GM19452 (cell line): ENCODE measurements around the gene HEYL.
A peak's percentile ranks its signal among the peaks of the same experiment; 100 is the strongest.
"Not testable (repeated sequence)": the region's sequence is repeated elsewhere in the genome, so short reads cannot be mapped to it uniquely, and the experiment has no call there.

ENCODE experiments used
- ATAC-seq: cut with Tn5 transposase; IDR thresholded peaks from one replicate; pipeline ENCODE4 v1.9.1; 2021; ENCODE audit not compliant: unreplicated experiment

The HEYL gene

DNA sequence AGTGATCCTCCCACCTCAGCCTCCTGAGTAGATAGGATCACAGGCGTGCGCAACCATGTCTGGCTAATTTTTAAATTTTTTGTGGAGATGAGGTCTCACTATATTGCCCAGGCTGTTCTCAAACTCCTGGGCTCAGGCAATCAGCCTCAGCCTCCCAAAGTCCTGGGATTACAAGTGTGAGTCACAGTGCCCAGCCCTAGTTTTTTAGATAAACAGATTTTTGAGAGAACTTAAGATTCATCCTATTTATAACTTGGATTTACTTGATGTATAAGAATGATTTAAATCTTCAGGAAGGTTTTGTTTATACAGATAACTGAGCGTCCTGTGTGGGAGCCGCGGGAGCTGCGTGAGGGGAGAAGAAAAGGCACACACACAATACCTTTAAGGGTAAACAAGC is 26.2 kb downstream of the HEYL start:
- no peak for ATAC-seq

DNA sequence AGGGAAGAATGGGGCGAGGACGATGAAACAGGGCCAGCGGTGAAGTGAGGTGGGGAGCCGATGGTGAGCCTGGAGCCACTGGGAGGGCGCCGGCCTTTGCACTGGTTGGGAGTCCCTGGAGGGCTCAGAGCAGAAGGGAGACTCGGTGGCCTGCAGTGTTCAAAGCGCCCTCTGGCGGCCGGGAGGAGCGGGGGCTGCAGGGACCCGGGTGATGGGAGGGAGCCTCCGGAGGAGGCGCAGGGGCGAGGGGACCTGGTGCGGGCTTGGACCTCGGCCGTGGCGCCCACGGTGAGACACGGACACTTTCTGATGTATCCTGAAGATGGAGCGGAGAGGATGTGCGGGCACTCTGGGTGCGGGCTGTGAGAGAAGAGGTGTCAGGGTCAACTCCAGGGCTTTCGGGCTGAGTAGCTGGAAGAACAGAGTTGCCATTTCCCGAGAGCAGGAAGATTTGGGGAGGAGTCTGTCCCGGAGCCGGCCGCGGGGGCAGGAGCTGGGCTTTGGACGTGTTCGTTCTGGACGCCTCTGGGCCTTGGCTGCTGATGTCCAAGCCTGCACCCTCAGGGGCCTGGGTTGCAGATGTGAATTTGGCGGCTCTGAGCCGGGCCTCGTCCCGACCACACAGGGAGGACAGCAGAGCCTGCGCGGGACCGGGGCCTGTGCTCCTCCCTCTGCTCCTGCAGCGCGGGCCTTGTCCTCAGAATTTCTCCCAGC is 29.7 kb downstream of the HEYL start:
- ATAC-seq: no peak

DNA sequence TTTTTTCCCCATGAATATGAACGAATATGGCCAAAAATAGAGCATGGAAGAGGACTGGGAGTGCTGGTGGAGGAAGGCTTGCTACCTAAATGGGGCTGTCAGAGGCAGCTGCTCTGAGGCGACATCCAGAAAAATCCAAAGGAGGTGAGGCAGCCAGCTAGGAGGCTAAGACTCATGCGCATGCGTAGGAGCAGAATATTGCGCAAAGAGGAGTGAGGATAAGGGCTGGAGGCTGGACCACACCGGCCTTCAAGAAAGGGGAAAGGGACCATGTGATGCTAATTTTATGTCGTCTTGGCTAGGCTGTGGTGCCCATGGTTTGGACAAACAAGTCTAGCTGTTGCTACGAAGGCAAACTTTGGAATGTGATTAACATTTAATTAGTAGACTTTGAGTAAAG is 30.5 kb downstream of the HEYL start:
- ATAC-seq: no peak

DNA sequence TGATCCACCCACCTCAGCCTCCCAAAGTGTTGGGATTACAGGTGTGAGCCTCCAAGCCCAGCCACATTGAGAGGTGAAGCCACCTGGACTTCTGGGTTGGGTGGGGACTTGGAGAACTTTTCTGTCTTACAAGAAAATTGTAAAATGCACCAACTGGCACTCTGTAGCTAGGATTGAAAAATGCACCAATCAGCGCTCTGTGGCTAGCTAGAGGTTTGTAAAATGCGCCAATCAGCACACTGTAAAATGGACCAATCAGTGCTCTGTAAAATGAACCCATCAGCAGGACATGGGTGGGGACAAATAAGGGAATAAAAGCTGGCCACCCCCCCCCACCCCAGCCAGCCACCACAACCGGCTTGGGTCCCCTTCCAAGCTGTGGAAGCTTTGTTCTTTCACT is 35.8 kb downstream of the HEYL start:
- ATAC-seq: not testable (repeated sequence)

DNA sequence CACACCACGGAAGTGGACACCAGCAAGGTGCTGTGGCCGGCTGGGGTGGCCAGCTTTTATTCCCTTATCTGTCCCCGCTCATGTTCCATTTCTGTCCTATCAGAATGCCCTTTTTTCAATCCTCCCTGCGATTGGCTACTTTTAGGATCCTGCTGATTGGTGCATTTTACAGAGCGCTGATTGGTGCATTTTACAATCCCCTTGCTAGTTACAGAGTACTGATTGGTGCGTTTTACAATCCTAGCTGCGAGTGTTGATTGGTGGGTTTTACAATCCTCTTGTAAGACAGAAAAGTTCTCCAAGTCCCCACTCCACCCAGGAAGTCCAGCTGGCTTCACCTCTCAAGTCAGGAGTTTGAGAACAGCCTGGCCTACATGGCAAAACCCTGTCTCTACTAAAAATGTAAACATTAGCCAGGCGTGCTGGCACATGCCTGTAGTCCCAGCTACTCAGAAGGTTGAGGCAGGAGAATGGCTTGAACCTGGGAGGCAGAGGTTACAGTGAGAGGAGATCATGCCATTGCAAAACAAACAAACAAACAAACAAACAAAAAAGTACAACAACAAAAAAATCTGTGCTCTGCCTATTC is 37.7 kb downstream of the HEYL start:
- ATAC-seq: not testable (repeated sequence)

DNA sequence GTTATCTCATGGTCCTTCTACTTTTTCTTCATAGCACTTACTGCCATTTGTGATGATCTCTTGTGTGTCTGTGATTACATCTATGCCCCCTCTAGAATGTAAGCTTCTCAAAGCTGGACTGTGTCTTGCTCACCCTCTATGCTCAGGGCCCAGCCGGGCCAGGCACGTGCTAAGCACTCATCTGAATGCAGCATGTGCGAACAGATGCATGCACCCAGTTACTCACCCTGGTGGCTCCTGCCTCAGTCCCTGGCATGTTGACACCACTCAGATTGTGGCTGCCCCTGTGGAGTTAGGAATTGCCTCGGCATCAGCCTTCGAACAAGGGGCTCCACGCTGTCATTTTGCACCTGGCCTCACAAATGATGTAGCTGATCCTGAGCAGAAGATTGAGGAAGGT is 43.3 kb downstream of the HEYL start:
- ATAC-seq: no peak

- no peak for ATAC-seq
Measured at GRCh38 chr1:39593386-39593785, 46.1 kb downstream of the HEYL start.

DNA sequence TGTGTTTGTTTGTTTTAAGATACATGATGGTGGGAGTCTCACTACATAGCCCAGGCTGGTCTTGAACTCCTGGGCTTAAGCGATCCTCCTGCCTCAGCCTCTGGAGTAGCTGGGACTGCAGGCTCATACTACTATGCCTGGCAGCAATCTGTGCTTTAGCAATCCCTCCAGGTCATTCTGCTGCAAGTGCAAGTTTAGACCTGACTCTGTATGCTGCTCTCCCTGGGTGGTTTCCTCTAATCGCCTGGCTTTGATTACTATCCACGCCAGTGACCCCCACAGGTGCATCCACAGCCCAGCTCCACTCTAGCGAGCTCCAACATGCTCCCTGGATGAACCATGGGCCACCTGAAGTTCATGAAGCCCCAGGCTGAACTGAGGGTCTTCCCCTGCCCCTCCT is 47.4 kb downstream of the HEYL start:
- ATAC-seq: no peak

DNA sequence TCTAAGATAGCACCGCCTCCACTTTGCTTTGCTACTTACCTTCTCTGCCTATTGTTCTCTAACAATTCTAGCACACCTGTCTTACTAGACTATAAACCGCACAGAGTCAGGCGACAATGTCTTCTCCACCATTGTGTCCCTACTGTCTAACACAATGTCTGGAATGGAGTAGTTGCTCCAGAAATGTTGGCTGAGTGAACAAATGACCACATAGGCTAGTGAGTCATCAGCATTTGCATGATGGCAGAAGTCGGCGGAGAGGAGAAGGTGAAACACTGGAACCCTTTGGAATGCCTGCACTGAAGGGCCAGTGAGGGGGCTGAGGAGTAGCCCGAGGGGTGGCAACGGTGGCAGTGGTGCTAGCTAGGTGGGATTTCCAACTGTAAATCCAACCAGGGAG is 48.9 kb downstream of the HEYL start:
- ATAC-seq: no peak

- ATAC-seq: no peak
Measured at GRCh38 chr1:39585933-39586332, 53.5 kb downstream of the HEYL start.

- peak; percentile 50 for ATAC-seq
Measured at GRCh38 chr1:39576016-39576657, 63.3 kb downstream of the HEYL start.

DNA sequence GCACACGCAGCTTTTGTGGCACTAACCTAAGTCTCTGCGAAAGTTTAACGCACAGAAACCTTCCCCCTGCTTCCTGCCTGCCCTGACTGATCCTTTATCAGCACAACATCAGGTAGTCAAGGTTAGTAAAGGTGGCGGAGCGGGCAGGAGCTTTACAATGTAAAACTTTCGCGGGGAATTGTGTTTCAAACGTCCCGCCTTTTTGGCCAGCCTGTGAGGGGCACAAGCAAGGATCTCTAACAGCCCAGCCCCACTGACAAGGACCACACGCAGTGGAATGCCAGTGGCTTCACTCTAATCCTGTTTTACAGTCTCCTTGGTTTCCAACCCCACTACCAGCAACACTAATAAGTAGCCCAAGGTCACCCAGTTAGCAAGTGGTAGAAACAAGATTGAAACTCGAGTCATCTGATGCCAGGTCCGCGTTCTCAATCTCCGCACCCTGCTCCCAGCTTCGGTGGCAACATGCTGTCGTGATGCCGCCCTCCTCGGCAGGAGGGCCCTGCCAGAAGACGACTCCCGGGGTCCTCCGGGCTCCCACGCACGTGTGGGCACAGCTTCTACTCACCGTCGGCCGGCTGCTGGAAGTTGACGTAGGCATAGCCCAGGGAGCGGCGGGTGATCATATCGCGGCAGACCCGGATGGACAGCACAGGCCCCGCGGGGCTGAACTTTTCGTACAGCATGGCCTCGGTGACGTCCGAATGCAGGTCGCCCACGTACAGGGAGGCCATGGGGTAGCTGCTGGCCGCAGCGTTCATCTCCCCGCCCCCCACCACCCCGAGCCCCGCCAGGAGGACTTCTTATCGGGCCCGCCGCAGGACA is 64.0 kb downstream of the HEYL start:
- no peak for ATAC-seq

DNA sequence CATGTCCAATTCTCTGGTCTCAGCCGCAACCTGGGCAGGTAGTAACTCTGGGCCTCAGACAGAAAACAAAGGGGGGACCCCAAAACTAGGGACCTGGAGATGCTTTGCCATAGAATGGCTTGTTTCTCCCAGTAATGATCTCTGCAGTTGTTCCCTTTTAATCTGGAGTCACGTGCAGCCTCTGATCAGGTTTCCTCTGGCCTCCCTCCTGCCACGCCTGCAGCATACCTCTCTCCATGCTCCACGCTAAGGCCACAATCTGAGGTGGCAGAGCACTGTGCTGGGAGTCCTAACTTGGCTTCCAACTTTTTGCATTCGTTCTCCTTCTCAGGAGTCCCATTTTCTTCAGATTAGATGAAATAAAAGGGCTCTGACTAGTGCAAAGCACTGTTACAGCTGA is 64.8 kb downstream of the HEYL start:
- no peak for ATAC-seq
